ENCODE results near the gene UQCRHL.
A peak's percentile ranks its signal among the peaks of the same experiment; 100 is the strongest.

Gene UQCRHL

GRCh38 chr1:15775706-15776105 lies 31.7 kb downstream of the UQCRHL start:
- Histone ChIP-seq H3K79me1 (ENCODE audit: low read depth, low read length) (no peaks in the 10 kb centered on the region), H2AFZ (ENCODE audit: low read length) (no peak overlapping the region), H2BK15ac (ENCODE audit: low read length) (no peak overlapping the region), H3K36me3 (replicated peaks in 1 of 2; ENCODE audit: control insufficient read depth in 2 of 2, insufficient read depth in 2 of 2, low read length in 2 of 2) (peaks cover 13 to 55% of the 10 kb centered on the region in 2 donors), H2BK12ac (ENCODE audit: low read length) (no peak overlapping the region), H2BK120ac (ENCODE audit: low read depth, low read length) (no peak overlapping the region), H3K4me1 (ENCODE audit: control insufficient read depth in 2 of 2, insufficient read depth in 1 of 2, low read depth in 1 of 2, low read length in 2 of 2) (no peaks in the 10 kb centered on the region), H3K27ac (replicated peaks; ENCODE audit: low read length) (no peak overlapping the region), H2AK5ac (ENCODE audit: low read depth, low read length) (no peak overlapping the region), H3K4ac (ENCODE audit: low read length) (no peak overlapping the region), H4K8ac (ENCODE audit: low read depth, low read length) (no peak overlapping the region), H4K91ac (ENCODE audit: low read depth, low read length, poor library complexity) (no peak overlapping the region), H3K9ac (ENCODE audit: low read depth, low read length, poor library complexity) (no peak overlapping the region), H3K18ac (ENCODE audit: low read length) (no peak overlapping the region), H3K14ac (ENCODE audit: low read length) (no peak overlapping the region), H3K9me3 (replicated peaks in 1 of 2; ENCODE audit: control insufficient read depth in 2 of 2, insufficient read depth in 1 of 2, low read depth in 1 of 2, low read length in 2 of 2) (peaks cover 0 to 2% of the 10 kb centered on the region in 2 donors), H3K23ac (ENCODE audit: low read depth, low read length, poor library complexity) (no peak overlapping the region), H3K4me3 (ENCODE audit: low read length in 2 of 2) (no peak overlapping the region), H3K4me2 (ENCODE audit: insufficient read depth, low read length, poor library complexity, severe bottlenecking) (no peak overlapping the region), H3K27me3 (ENCODE audit: control insufficient read depth in 3 of 3, insufficient read depth in 3 of 3, low read depth in 1 of 3, low read length in 3 of 3) (no peaks in the 10 kb centered on the region), H2BK5ac (ENCODE audit: low read length) (no peak overlapping the region)
- WGBS, 2 donors (ENCODE audit: extremely low coverage in 2 of 2, insufficient read length in 2 of 2, insufficient replicate concordance in 1 of 2): no CpG with 5 or more reads among the region's 2 CpGs
- DNase-seq (ENCODE audit: low spot score): no peak

DNA sequence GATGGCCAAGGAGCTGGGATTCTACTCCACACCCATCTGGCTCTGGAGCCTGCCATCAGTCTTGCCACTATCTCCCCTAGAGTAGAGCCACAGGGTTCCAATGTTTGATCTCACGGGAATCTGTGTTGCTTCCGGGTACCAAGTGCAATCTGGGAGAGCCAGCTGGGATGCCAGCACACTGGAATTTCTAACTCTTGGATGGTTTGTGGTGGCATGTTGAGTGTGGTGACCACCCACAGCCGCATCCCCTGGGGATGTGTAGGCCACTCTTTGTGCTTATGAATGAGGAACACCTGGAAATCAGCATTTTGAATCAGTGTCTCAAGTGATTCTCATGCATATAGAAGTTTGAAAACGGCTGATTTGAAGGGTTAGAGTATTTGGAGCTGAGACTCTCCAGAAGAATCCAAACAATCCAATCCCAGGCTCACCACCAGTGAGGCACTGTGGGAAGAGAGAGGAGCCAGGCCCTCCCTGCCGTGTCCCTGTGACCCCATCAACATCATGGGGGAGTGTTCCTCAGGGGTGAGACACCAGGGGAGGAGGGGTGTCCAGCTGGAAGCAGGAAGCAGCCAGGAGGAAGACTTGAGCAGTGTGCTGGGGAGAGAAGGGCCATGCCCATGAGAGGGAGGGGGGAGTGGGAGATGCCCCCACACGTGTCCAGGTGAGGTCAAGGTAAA lies 35.5 kb downstream of the UQCRHL start:
- no peak overlapping the region for H2BK120ac ChIP-seq (ENCODE audit: low read depth, low read length)
- no peak overlapping the region for H3K9ac ChIP-seq (ENCODE audit: low read depth, low read length, poor library complexity)
- H2BK15ac ChIP-seq (ENCODE audit: low read length): no peak overlapping the region
- no peak overlapping the region for H3K14ac ChIP-seq (ENCODE audit: low read length)
- DNase-seq (ENCODE audit: low spot score): no peak
- H3K9me3 ChIP-seq (replicated peaks in 1 of 2; ENCODE audit: control insufficient read depth in 2 of 2, insufficient read depth in 1 of 2, low read depth in 1 of 2, low read length in 2 of 2): peaks cover 0 to 2% of the 10 kb centered on the region in 2 donors
- H2AFZ ChIP-seq (ENCODE audit: low read length): no peak overlapping the region
- H3K36me3 ChIP-seq (replicated peaks in 1 of 2; ENCODE audit: control insufficient read depth in 2 of 2, insufficient read depth in 2 of 2, low read length in 2 of 2): peaks cover 23 to 56% of the 10 kb centered on the region in 2 donors
- H3K79me1 ChIP-seq (ENCODE audit: low read depth, low read length): no peaks in the 10 kb centered on the region
- H3K4me1 ChIP-seq (ENCODE audit: control insufficient read depth in 2 of 2, insufficient read depth in 1 of 2, low read depth in 1 of 2, low read length in 2 of 2): no peaks in the 10 kb centered on the region
- peak overlapping the region; percentile 81 for H3K23ac ChIP-seq (ENCODE audit: low read depth, low read length, poor library complexity)
- no peaks in the 10 kb centered on the region for H3K27me3 ChIP-seq (ENCODE audit: control insufficient read depth in 3 of 3, insufficient read depth in 3 of 3, low read depth in 1 of 3, low read length in 3 of 3)
- H2BK5ac ChIP-seq (ENCODE audit: low read length): no peak overlapping the region
- H4K8ac ChIP-seq (ENCODE audit: low read depth, low read length): no peak overlapping the region
- no peak overlapping the region for H2BK12ac ChIP-seq (ENCODE audit: low read length)
- H3K27ac ChIP-seq (replicated peaks; ENCODE audit: low read length): no peak overlapping the region
- no peak overlapping the region for H3K18ac ChIP-seq (ENCODE audit: low read length)
- no peak overlapping the region for H3K4ac ChIP-seq (ENCODE audit: low read length)
- no peak overlapping the region for H3K4me3 ChIP-seq (ENCODE audit: low read length in 2 of 2)
- H2AK5ac ChIP-seq (ENCODE audit: low read depth, low read length): no peak overlapping the region
- H4K91ac ChIP-seq (ENCODE audit: low read depth, low read length, poor library complexity): no peak overlapping the region
- no CpG with 5 or more reads among the region's 6 CpGs for WGBS, 2 donors (ENCODE audit: extremely low coverage in 2 of 2, insufficient read length in 2 of 2, insufficient replicate concordance in 1 of 2)
- H3K4me2 ChIP-seq (ENCODE audit: insufficient read depth, low read length, poor library complexity, severe bottlenecking): no peak overlapping the region

GRCh38 chr1:15770313-15770962 lies 37.0 kb downstream of the UQCRHL start:
- Histone ChIP-seq H3K27me3 (ENCODE audit: control insufficient read depth in 3 of 3, insufficient read depth in 3 of 3, low read depth in 1 of 3, low read length in 3 of 3) (no peaks in the 10 kb centered on the region), H2BK120ac (ENCODE audit: low read depth, low read length) (no peak overlapping the region), H3K4me3 (ENCODE audit: low read length in 2 of 2) (peak overlapping the region in 1 of 2 donors; percentile 11), H3K9ac (ENCODE audit: low read depth, low read length, poor library complexity) (no peak overlapping the region), H3K23ac (ENCODE audit: low read depth, low read length, poor library complexity) (peak overlapping the region; percentile 91), H2BK5ac (ENCODE audit: low read length) (peak overlapping the region; percentile 39), H3K4ac (ENCODE audit: low read length) (no peak overlapping the region), H3K9me3 (replicated peaks in 1 of 2; ENCODE audit: control insufficient read depth in 2 of 2, insufficient read depth in 1 of 2, low read depth in 1 of 2, low read length in 2 of 2) (peaks cover 0 to 2% of the 10 kb centered on the region in 2 donors), H2BK15ac (ENCODE audit: low read length) (no peak overlapping the region), H4K91ac (ENCODE audit: low read depth, low read length, poor library complexity) (no peak overlapping the region), H3K79me1 (ENCODE audit: low read depth, low read length) (no peaks in the 10 kb centered on the region), H4K8ac (ENCODE audit: low read depth, low read length) (no peak overlapping the region), H2BK12ac (ENCODE audit: low read length) (no peak overlapping the region), H2AK5ac (ENCODE audit: low read depth, low read length) (no peak overlapping the region), H3K36me3 (replicated peaks in 1 of 2; ENCODE audit: control insufficient read depth in 2 of 2, insufficient read depth in 2 of 2, low read length in 2 of 2) (peaks cover 25 to 53% of the 10 kb centered on the region in 2 donors), H3K18ac (ENCODE audit: low read length) (peak overlapping the region; percentile 85), H3K14ac (ENCODE audit: low read length) (no peak overlapping the region), H3K27ac (replicated peaks; ENCODE audit: low read length) (no peak overlapping the region), H3K4me1 (ENCODE audit: control insufficient read depth in 2 of 2, insufficient read depth in 1 of 2, low read depth in 1 of 2, low read length in 2 of 2) (no peaks in the 10 kb centered on the region), H2AFZ (ENCODE audit: low read length) (no peak overlapping the region), H3K4me2 (ENCODE audit: insufficient read depth, low read length, poor library complexity, severe bottlenecking) (no peak overlapping the region)
- no peak for DNase-seq (ENCODE audit: low spot score)
- no CpG with 5 or more reads among the region's 14 CpGs for WGBS, 2 donors (ENCODE audit: extremely low coverage in 2 of 2, insufficient read length in 2 of 2, insufficient replicate concordance in 1 of 2)

- H2BK12ac ChIP-seq (ENCODE audit: low read length): no peak overlapping the region
- no peak overlapping the region for H3K4ac ChIP-seq (ENCODE audit: low read length)
- no peak overlapping the region for H3K4me2 ChIP-seq (ENCODE audit: insufficient read depth, low read length, poor library complexity, severe bottlenecking)
- H3K9me3 ChIP-seq (replicated peaks in 1 of 2; ENCODE audit: control insufficient read depth in 2 of 2, insufficient read depth in 1 of 2, low read depth in 1 of 2, low read length in 2 of 2): no peaks in the 10 kb centered on the region
- no peak overlapping the region for H2BK15ac ChIP-seq (ENCODE audit: low read length)
- no peak overlapping the region for H2AK5ac ChIP-seq (ENCODE audit: low read depth, low read length)
- WGBS, 2 donors (ENCODE audit: extremely low coverage in 2 of 2, insufficient read length in 2 of 2, insufficient replicate concordance in 1 of 2): no CpG with 5 or more reads among the region's 7 CpGs
- peaks cover 2% of the 10 kb centered on the region for H3K79me1 ChIP-seq (ENCODE audit: low read depth, low read length)
- H4K8ac ChIP-seq (ENCODE audit: low read depth, low read length): no peak overlapping the region
- H2AFZ ChIP-seq (ENCODE audit: low read length): no peak overlapping the region
- H2BK120ac ChIP-seq (ENCODE audit: low read depth, low read length): no peak overlapping the region
- H3K14ac ChIP-seq (ENCODE audit: low read length): peak overlapping the region; percentile 17
- no peak overlapping the region for H4K91ac ChIP-seq (ENCODE audit: low read depth, low read length, poor library complexity)
- no peak overlapping the region for H3K4me3 ChIP-seq (ENCODE audit: low read length in 2 of 2)
- H3K27ac ChIP-seq (replicated peaks; ENCODE audit: low read length): no peak overlapping the region
- H2BK5ac ChIP-seq (ENCODE audit: low read length): no peak overlapping the region
- H3K23ac ChIP-seq (ENCODE audit: low read depth, low read length, poor library complexity): no peak overlapping the region
- no peak for DNase-seq (ENCODE audit: low spot score)
- H3K9ac ChIP-seq (ENCODE audit: low read depth, low read length, poor library complexity): no peak overlapping the region
- H3K18ac ChIP-seq (ENCODE audit: low read length): peak overlapping the region; percentile 38
- H3K36me3 ChIP-seq (replicated peaks in 1 of 2; ENCODE audit: control insufficient read depth in 2 of 2, insufficient read depth in 2 of 2, low read length in 2 of 2): peaks cover 21 to 52% of the 10 kb centered on the region in 2 donors
- no peaks in the 10 kb centered on the region for H3K4me1 ChIP-seq (ENCODE audit: control insufficient read depth in 2 of 2, insufficient read depth in 1 of 2, low read depth in 1 of 2, low read length in 2 of 2)
- H3K27me3 ChIP-seq (ENCODE audit: control insufficient read depth in 3 of 3, insufficient read depth in 3 of 3, low read depth in 1 of 3, low read length in 3 of 3): no peaks in the 10 kb centered on the region
Observed at GRCh38 chr1:15768388-15768787, 39.1 kb downstream of the UQCRHL start.

Data from neuronal stem cell (in vitro differentiated cells).